ENCODE results near the gene GALNT5. TPM values are rescaled to one million over a fixed set of nuclear protein-coding genes. Genes with fewer than 3 reads are reported as not detected.

The GALNT5 gene
- total and polyA plus RNA-seq, 10 of the 15 experiments (the other 5 are each of a cell fraction or from before 2014, with no cell fraction given), result under 0.01 to 0.25 (median 0.03) TPM; not detected in 4

DNA sequence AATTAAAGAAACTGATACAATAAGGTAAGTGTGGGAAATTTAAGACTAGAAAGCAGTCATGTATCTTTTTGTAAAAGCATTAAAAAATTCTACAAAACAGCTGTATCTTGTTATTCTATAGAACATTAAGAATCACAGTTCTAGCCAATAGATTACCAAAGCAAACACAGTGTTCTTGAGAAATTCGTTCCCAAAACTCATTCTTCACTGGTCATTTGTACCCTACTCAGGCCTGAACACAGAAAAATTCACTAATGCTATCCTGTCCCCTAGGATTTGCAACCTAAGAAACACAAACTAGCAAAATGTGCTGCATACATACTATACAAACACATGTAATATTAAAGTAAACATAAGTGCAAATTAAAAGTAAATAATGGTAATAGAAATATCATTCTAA, 39.0 kb downstream of the GALNT5 start (continued):
- TF ChIP-seq BCLAF1 (IDR thresholded peaks at IDR 0.05), result no peak
- TF ChIP-seq ZNF207 (IDR thresholded peaks at IDR 0.05; ENCODE audit: borderline replicate concordance), result no peak
- TF ChIP-seq FOS (IDR thresholded peaks at IDR 0.05; ENCODE audit: borderline replicate concordance, extremely low read depth, insufficient read length), result no peak

GRCh38 chr2:157296958-157297357, 39.5 kb downstream of the GALNT5 start:
- no TSS peak for BruUV-seq (replicated peaks)
- Histone ChIP-seq H3K9ac (ENCODE audit: control insufficient read depth, insufficient read depth, low read length) (no peak overlapping the region), H3K4me2 (ENCODE audit: control insufficient read depth, insufficient read depth) (no peak overlapping the region), H3K9me3 (replicated peaks; ENCODE audit: control insufficient read depth, insufficient read depth, low read length) (no peaks in the 10 kb centered on the region), H3K4me1 (ENCODE audit: control insufficient read depth, insufficient read depth, low read length) (no peaks in the 10 kb centered on the region), H3K36me3 (ENCODE audit: control insufficient read depth in 2 of 2, insufficient read depth in 2 of 2, low read length in 1 of 2) (no peaks in the 10 kb centered on the region), H3K27me3 (replicated peaks in 1 of 2; ENCODE audit: control insufficient read depth in 2 of 2, insufficient read depth in 2 of 2, low read length in 1 of 2) (peaks cover 0 to 5% of the 10 kb centered on the region in 2 experiments; a peak in 2 of 4 replicates), H4K20me1 (ENCODE audit: control insufficient read depth, insufficient read depth) (no peaks in the 10 kb centered on the region), H3K79me2 (ENCODE audit: control insufficient read depth, insufficient read depth, low read length) (no peaks in the 10 kb centered on the region), H2AFZ (ENCODE audit: control insufficient read depth, low read depth, low read length) (no peak overlapping the region), H3K27ac (ENCODE audit: control insufficient read depth, insufficient read depth) (no peak overlapping the region), H3K4me3 (no peak overlapping the region)
- no peak for FAIRE-seq
- DNase-seq (ENCODE audit: low read depth, low spot score), result no peak
- no peak for TF ChIP-seq BHLHE40 (IDR thresholded peaks at IDR 0.05; ENCODE audit: borderline replicate concordance in 1 of 2, low read depth in 2 of 2, low read length in 1 of 2)
- no peak for TF ChIP-seq EED (IDR thresholded peaks at IDR 0.05; ENCODE audit: low read depth)
- TF ChIP-seq, protein P1, sequence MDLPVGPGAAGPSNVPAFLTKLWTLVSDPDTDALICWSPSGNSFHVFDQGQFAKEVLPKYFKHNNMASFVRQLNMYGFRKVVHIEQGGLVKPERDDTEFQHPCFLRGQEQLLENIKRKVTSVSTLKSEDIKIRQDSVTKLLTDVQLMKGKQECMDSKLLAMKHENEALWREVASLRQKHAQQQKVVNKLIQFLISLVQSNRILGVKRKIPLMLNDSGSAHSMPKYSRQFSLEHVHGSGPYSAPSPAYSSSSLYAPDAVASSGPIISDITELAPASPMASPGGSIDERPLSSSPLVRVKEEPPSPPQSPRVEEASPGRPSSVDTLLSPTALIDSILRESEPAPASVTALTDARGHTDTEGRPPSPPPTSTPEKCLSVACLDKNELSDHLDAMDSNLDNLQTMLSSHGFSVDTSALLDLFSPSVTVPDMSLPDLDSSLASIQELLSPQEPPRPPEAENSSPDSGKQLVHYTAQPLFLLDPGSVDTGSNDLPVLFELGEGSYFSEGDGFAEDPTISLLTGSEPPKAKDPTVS (IDR thresholded peaks at IDR 0.05; ENCODE audit: low read depth, low read length), result no peak
- no peak for TF ChIP-seq NKRF (conservative IDR thresholded peaks at IDR 0.05)
- TF ChIP-seq CBX3 (IDR thresholded peaks at IDR 0.05; ENCODE audit: borderline replicate concordance, low read depth), result no peak
- no peak for TF ChIP-seq STAT1 (conservative IDR thresholded peaks at IDR 0.05)
- no peak for TF ChIP-seq RELA (IDR thresholded peaks at IDR 0.05; ENCODE audit: borderline replicate concordance, partially characterized antibody)
- no peak for TF ChIP-seq NFXL1 (IDR thresholded peaks at IDR 0.05; ENCODE audit: borderline replicate concordance)
- in situ Hi-C loops (cut with MboI) (loop anchor here (5.0 to 25.0 kb wide), 2 partner anchors 300 to 1465 kb away; no protein-coding TSS in a partner anchor), intact Hi-C loops (cut with micrococcal nuclease; ENCODE audit: unreplicated experiment) (no loop called here)
- ChIA-PET POLR2A (no interaction called here), RAD21 (ENCODE audit: unreplicated experiment) (no interaction called here), CTCF (interaction anchor here (1.0 to 1.6 kb wide), 5 partner anchors 9 to 727 kb away, joined by 3 to 4 read pairs (median 3); no protein-coding TSS in a partner anchor), SMC1A (ENCODE audit: uncharacterized antibody, unreplicated experiment) (interaction anchor here (1.5 kb wide), 1 partner anchor 25 kb away, joined by 3 read pairs; no protein-coding TSS in a partner anchor)
- ATAC-seq, result no peak
- WGBS (ENCODE audit: insufficient coverage, insufficient replicate concordance, low lambda C conversion rate, missing lambda C conversion rate), result 46% methylated on average over 4 of the region's 4 CpGs

All from GM12878 (cell line).